MM.1S (cell line): ENCODE data around the gene GFRA1.

Experiments used
- DNase-seq: peaks from one replicate; pipeline ENCODE4 v3.0.0-alpha.2; 2015
- H2AFZ ChIP-seq: fragments of 300-600 bp; sonication (generic); 2 replicates; pipeline ENCODE4 v1.6.0; 2016; ENCODE audit warnings: antibody characterized with exemption, low read length
- H3F3A ChIP-seq: fragments of 300-600 bp; sonication (generic); 2 replicates; pipeline ENCODE4 v1.6.1; 2016; ENCODE audit warnings: mild to moderate bottlenecking, antibody characterized with exemption, low read length, moderate library complexity, mixed read lengths; ENCODE audit not compliant: insufficient read depth
- H3K27ac ChIP-seq: fragments of 300-600 bp; sonication (generic); 2 replicates; pipeline ENCODE4 v1.5.1; 2016; ENCODE audit warnings: mild to moderate bottlenecking, low read length
- H3K27me3 ChIP-seq: fragments of 300-600 bp; sonication (generic); replicated peaks from 2 replicates; pipeline ENCODE4 v1.6.0; 2016; ENCODE audit warnings: low read length; ENCODE audit not compliant: insufficient read depth
- H3K36me3 ChIP-seq: fragments of 300-600 bp; sonication (generic); replicated peaks from 2 replicates; pipeline ENCODE4 v1.6.1; 2016; ENCODE audit warnings: mild to moderate bottlenecking, low read length, mixed read lengths; ENCODE audit not compliant: insufficient read depth
- H3K4me1 ChIP-seq: fragments of 300-600 bp; sonication (generic); 2 replicates; pipeline ENCODE4 v1.6.1; 2016; ENCODE audit warnings: low read length, mixed read lengths
- H3K4me2 ChIP-seq: fragments of 300-600 bp; sonication (generic); 2 replicates; pipeline ENCODE4 v1.6.0; 2016; ENCODE audit warnings: low read depth, low read length
- H3K4me3 ChIP-seq: fragments of 300-600 bp; sonication (generic); 2 replicates; pipeline ENCODE4 v1.5.1; 2016; ENCODE audit warnings: low read length, mixed read lengths
- H3K79me2 ChIP-seq: fragments of 300-600 bp; sonication (generic); 2 replicates; pipeline ENCODE4 v1.6.1; 2016; ENCODE audit warnings: mixed run types, low read length, mixed read lengths
- H3K9ac ChIP-seq: fragments of 300-600 bp; sonication (generic); 2 replicates; pipeline ENCODE4 v1.6.1; 2016; ENCODE audit warnings: low read length, mixed read lengths
- H3K9me2 ChIP-seq: fragments of 300-600 bp; sonication (generic); replicated peaks from 2 replicates; pipeline ENCODE4 v1.6.1; 2016; ENCODE audit warnings: mild to moderate bottlenecking, low read length, mixed read lengths; ENCODE audit not compliant: insufficient read depth
- H3K9me3 ChIP-seq: fragments of 300-600 bp; sonication (generic); replicated peaks from 2 replicates; pipeline ENCODE4 v1.6.1; 2016; ENCODE audit warnings: mild to moderate bottlenecking, low read length, mixed read lengths; ENCODE audit not compliant: insufficient read depth
- H4K20me1 ChIP-seq: fragments of 300-600 bp; sonication (generic); 2 replicates; pipeline ENCODE4 v1.6.1; 2016; ENCODE audit warnings: mild to moderate bottlenecking, low read length, moderate library complexity, mixed read lengths; ENCODE audit not compliant: insufficient read depth
- CTCF ChIP-seq: fragments of 300-600 bp; sonication (generic); IDR thresholded peaks from 2 replicates; pipeline ENCODE4 v1.5.1; 2016; ENCODE audit warnings: antibody characterized with exemption, low read length, mixed read lengths
- EZH2 ChIP-seq: fragments of 300-600 bp; sonication (generic); optimal IDR thresholded peaks from 2 replicates; pipeline ENCODE3; 2017; ENCODE audit warnings: low read depth, mild to moderate bottlenecking, antibody characterized with exemption, low read length, mixed read lengths
- EZH2phosphoT487 ChIP-seq: fragments of 300-600 bp; sonication (generic); IDR thresholded peaks from 2 replicates; pipeline ENCODE4 v1.6.1; 2018; ENCODE audit warnings: antibody characterized with exemption, low read length

GFRA1 gene

GRCh38 chr10:116069856-116070255 lies 203.2 kb downstream of the GFRA1 start:
- H3K9me3 ChIP-seq: no peaks in the 10 kb centered on the region
- no peaks in the 10 kb centered on the region for H3K79me2 ChIP-seq
- no peak overlapping the region for H3K27ac ChIP-seq
- no peaks in the 10 kb centered on the region for H4K20me1 ChIP-seq
- no peaks in the 10 kb centered on the region for H3K27me3 ChIP-seq
- H3K9me2 ChIP-seq: no peaks in the 10 kb centered on the region
- no peak for DNase-seq
- H3K4me3 ChIP-seq: no peak overlapping the region
- no peak overlapping the region for H3K4me2 ChIP-seq
- no peaks in the 10 kb centered on the region for H3K4me1 ChIP-seq
- no peaks in the 10 kb centered on the region for H3K36me3 ChIP-seq
- H3F3A ChIP-seq: no peaks in the 10 kb centered on the region
- no peak overlapping the region for H2AFZ ChIP-seq
- no peak overlapping the region for H3K9ac ChIP-seq
- TF ChIP-seq CTCF: no peak
- no peak for TF ChIP-seq EZH2phosphoT487

GRCh38 chr10:116067825-116068224 lies 205.2 kb downstream of the GFRA1 start:
- H3K79me2 ChIP-seq: no peaks in the 10 kb centered on the region
- H3K4me2 ChIP-seq: no peak overlapping the region
- DNase-seq: no peak
- H3K27ac ChIP-seq: no peak overlapping the region
- H3K4me3 ChIP-seq: no peak overlapping the region
- H2AFZ ChIP-seq: no peak overlapping the region
- H3K4me1 ChIP-seq: no peaks in the 10 kb centered on the region
- no peaks in the 10 kb centered on the region for H3F3A ChIP-seq
- H3K9ac ChIP-seq: no peak overlapping the region
- H3K9me3 ChIP-seq: no peaks in the 10 kb centered on the region
- no peaks in the 10 kb centered on the region for H3K27me3 ChIP-seq
- no peak for TF ChIP-seq CTCF
- TF ChIP-seq EZH2: no peak
- TF ChIP-seq EZH2phosphoT487: no peak
- H3K36me3 ChIP-seq: no peaks in the 10 kb centered on the region
- H3K9me2 ChIP-seq: no peaks in the 10 kb centered on the region
- no peaks in the 10 kb centered on the region for H4K20me1 ChIP-seq

GRCh38 chr10:116063107-116063506 lies 209.9 kb downstream of the GFRA1 start:
- Histone ChIP-seq H3F3A (no peaks in the 10 kb centered on the region), H3K9me2 (no peaks in the 10 kb centered on the region), H3K4me3 (no peak overlapping the region), H2AFZ (no peak overlapping the region), H4K20me1 (no peaks in the 10 kb centered on the region), H3K27ac (no peak overlapping the region), H3K9ac (no peak overlapping the region), H3K79me2 (no peaks in the 10 kb centered on the region), H3K27me3 (no peaks in the 10 kb centered on the region), H3K4me2 (no peak overlapping the region), H3K36me3 (no peaks in the 10 kb centered on the region), H3K9me3 (no peaks in the 10 kb centered on the region), H3K4me1 (no peaks in the 10 kb centered on the region)
- no peak for DNase-seq
- TF ChIP-seq CTCF (no peak), EZH2 (no peak), EZH2phosphoT487 (no peak)
